ENCODE results near the gene DBP.

Gene DBP

GRCh38 chr19:48616491-48617056 lies 20.6 kb downstream of the DBP start:
- Histone ChIP-seq H3K4me1 (ENCODE audit: control insufficient read depth, insufficient read depth, low read length) (peaks cover 27% of the 10 kb centered on the region), H3K36me3 (ENCODE audit: control insufficient read depth in 2 of 2, insufficient read depth in 1 of 2, low read length in 2 of 2) (peaks cover 14 to 40% of the 10 kb centered on the region in 2 experiments), H3K27ac (ENCODE audit: extremely low read depth, low read depth, low read length) (peak overlapping the region; percentile 100), H3K9me3 (ENCODE audit: control insufficient read depth, insufficient read depth, low read depth, low read length) (no peaks in the 10 kb centered on the region), H3K4me3 (ENCODE audit: low read depth, low read length) (no peak overlapping the region)
- ChIA-PET POLR2A (interaction anchor here (0.8 to 3.8 kb wide), 5 partner anchors 7 to 17 kb away, joined by 3 to 28 read pairs (median 11); no protein-coding TSS in a partner anchor), CTCF (interaction anchor here (0.7 to 1.5 kb wide), 5 partner anchors 19 to 179 kb away, joined by 3 to 13 read pairs (median 4); no protein-coding TSS in a partner anchor)
- no peak for TF ChIP-seq RBAK (tag by site-specific recombination; IDR thresholded peaks at IDR 0.05)
- TF ChIP-seq ZNF707 (tag by site-specific recombination; IDR thresholded peaks at IDR 0.05): no peak
- 0 out of 2 replicates have a peak, but pooled peaks have one; percentile 19 for TF ChIP-seq ZNF121 (tag by site-specific recombination; IDR thresholded peaks at IDR 0.05)
- TF ChIP-seq HOXD13 (CRISPR knock-in tag; IDR thresholded peaks at IDR 0.05; ENCODE audit: borderline replicate concordance): no peak
- no peak for TF ChIP-seq ZNF16 (tag by site-specific recombination; IDR thresholded peaks at IDR 0.05; ENCODE audit: low read depth)
- TF ChIP-seq ZNF645 (tag by site-specific recombination; IDR thresholded peaks at IDR 0.05): no peak
- TF ChIP-seq ZNF518A (tag by site-specific recombination; conservative IDR thresholded peaks at IDR 0.05; ENCODE audit: low read depth): no peak
- TF ChIP-seq ZNF114 (tag by site-specific recombination; IDR thresholded peaks at IDR 0.05): no peak
- no peak for TF ChIP-seq YY1 (tag by site-specific recombination; IDR thresholded peaks at IDR 0.05)
- no peak for TF ChIP-seq GLIS2 (tag by site-specific recombination; IDR thresholded peaks at IDR 0.05)
- TF ChIP-seq SALL2 (tag by site-specific recombination; IDR thresholded peaks at IDR 0.05; ENCODE audit: borderline replicate concordance): no peak
- peak; percentile 76; the same call in 1 of the 2 replicates for TF ChIP-seq ZNF768 (tag by site-specific recombination; IDR thresholded peaks at IDR 0.05)
- TF ChIP-seq PATZ1 (tag by site-specific recombination; IDR thresholded peaks at IDR 0.05): no peak
- no peak for TF ChIP-seq ZNF394 (tag by site-specific recombination; IDR thresholded peaks at IDR 0.05; ENCODE audit: borderline replicate concordance)

- ChIA-PET CTCF (interaction anchor here (0.7 to 1.0 kb wide), 2 partner anchors 48 to 180 kb away, joined by 3 to 4 read pairs; no protein-coding TSS in a partner anchor), POLR2A (interaction anchor here (0.8 to 3.8 kb wide), 5 partner anchors 8 to 18 kb away, joined by 3 to 28 read pairs (median 10); no protein-coding TSS in a partner anchor)
- H3K9me3 ChIP-seq (ENCODE audit: control insufficient read depth, insufficient read depth, low read depth, low read length): no peaks in the 10 kb centered on the region
- peaks cover 27% of the 10 kb centered on the region for H3K4me1 ChIP-seq (ENCODE audit: control insufficient read depth, insufficient read depth, low read length)
- H3K4me3 ChIP-seq (ENCODE audit: low read depth, low read length): no peak overlapping the region
- H3K36me3 ChIP-seq (ENCODE audit: control insufficient read depth in 2 of 2, insufficient read depth in 1 of 2, low read length in 2 of 2): peaks cover 14 to 40% of the 10 kb centered on the region in 2 experiments
- H3K27ac ChIP-seq (ENCODE audit: extremely low read depth, low read depth, low read length): peak overlapping the region; percentile 100; the same call in 1 of the 2 replicates
- TF ChIP-seq ZNF600 (tag by site-specific recombination; IDR thresholded peaks at IDR 0.05) (peak; percentile 13; the same call in 1 of the 2 replicates), ZNF423 (tag by site-specific recombination; IDR thresholded peaks at IDR 0.05) (no peak), ZNF18 (tag by site-specific recombination; IDR thresholded peaks at IDR 0.05) (no peak), ZBTB21 (tag by site-specific recombination; IDR thresholded peaks at IDR 0.05) (no peak), GFI1B (tag by site-specific recombination; IDR thresholded peaks at IDR 0.05) (no peak), ZNF354C (tag by site-specific recombination; IDR thresholded peaks at IDR 0.05; ENCODE audit: borderline replicate concordance, low read depth) (no peak), KLF1 (tag by site-specific recombination; IDR thresholded peaks at IDR 0.05) (0 out of 2 replicates have a peak, but pooled peaks have one; percentile 4), ZNF555 (tag by site-specific recombination; conservative IDR thresholded peaks at IDR 0.05) (no peak), ZBTB17 (tag by site-specific recombination; IDR thresholded peaks at IDR 0.05) (no peak), ZSCAN4 (tag by site-specific recombination; IDR thresholded peaks at IDR 0.05) (no peak)
Observed at GRCh38 chr19:48616041-48616436, 21.1 kb downstream of the DBP start.
